Measurements from ENCODE around the gene TMEM98. TPM values are rescaled to one million over a fixed set of nuclear protein-coding genes. Genes with fewer than 3 reads are reported as not detected.
"Not testable (repeated sequence)": the region's sequence is repeated elsewhere in the genome, so short reads cannot be mapped to it uniquely, and the experiment has no call there.

TMEM98 gene
- total and polyA plus RNA-seq, 9 of the 15 experiments (the other 6 are each of a cell fraction or from before 2014, with no cell fraction given): 33.5 to 164 (median 84.7) TPM

GRCh38 chr17:32981611-32982010, 53.7 kb downstream of the TMEM98 start:
- H3K9ac ChIP-seq (ENCODE audit: insufficient read depth in 1 of 2, low read depth in 2 of 2, low read length in 2 of 2); H2AFZ ChIP-seq (ENCODE audit: low read depth, low read length); BruUV-seq (replicated peaks); H3K27ac ChIP-seq (ENCODE audit: extremely low read depth, low read depth, low read length); intact Hi-C loops (cut with micrococcal nuclease); H3K79me2 ChIP-seq (ENCODE audit: control insufficient read depth, insufficient read depth, low read length); in situ Hi-C loops (cut with MboI); H3K4me2 ChIP-seq (ENCODE audit: insufficient read depth, low read length); ATAC-seq; H3K36me3 ChIP-seq (ENCODE audit: control insufficient read depth, insufficient read depth, low read length); H3K9me1 ChIP-seq (ENCODE audit: control insufficient read depth, insufficient read depth, low read length); CTCF ChIA-PET (ENCODE audit: low intra/inter-chr PET ratio); H3K4me3 ChIP-seq; H3K9me3 ChIP-seq (replicated peaks; ENCODE audit: control insufficient read depth, insufficient read depth, low read depth, low read length); H3K4me1 ChIP-seq (replicated peaks in 1 of 2; ENCODE audit: control insufficient read depth in 2 of 2, insufficient read depth in 2 of 2, low read length in 2 of 2); H4K20me1 ChIP-seq (replicated peaks; ENCODE audit: control insufficient read depth, insufficient read depth, low read length); FAIRE-seq; H3K27me3 ChIP-seq (ENCODE audit: control insufficient read depth in 2 of 2, insufficient read depth in 2 of 2, low read length in 2 of 2); DNase-seq (ENCODE audit: extremely low read depth in 1 of 4, low spot score in 3 of 4); POLR2A ChIA-PET; TF ChIP-seq CEBPG (CRISPR knock-in tag; IDR thresholded peaks at IDR 0.05); ATF3 (CRISPR knock-in tag; conservative IDR thresholded peaks at IDR 0.05): not testable (repeated sequence)
- 49% methylated on average over 3 of the region's 3 CpGs for WGBS (ENCODE audit: insufficient coverage, low coverage, missing lambda C conversion rate)
- TF ChIP-seq CBX5 (IDR thresholded peaks at IDR 0.05; ENCODE audit: borderline replicate concordance, low read depth): peak; percentile 82
- peak; percentile 11 to 33; a peak in 1 of 4 replicates for TF ChIP-seq CEBPG (tag; conservative IDR thresholded peaks at IDR 0.05 in 1 of 2, IDR thresholded peaks at IDR 0.05 in 1 of 2)
- peak; percentile 29; the same call in 1 of the 2 replicates for TF ChIP-seq CBX1 (IDR thresholded peaks at IDR 0.05; ENCODE audit: low read depth)
- TF ChIP-seq CBX3 (IDR thresholded peaks at IDR 0.05; ENCODE audit: borderline replicate concordance in 1 of 2, low read length in 2 of 2): peak in 1 of 2 experiments; percentile 72; a peak in 1 of 3 replicates
- TF ChIP-seq XRCC3 (IDR thresholded peaks at IDR 0.05): 0 out of 2 replicates have a peak, but pooled peaks have one; percentile 40
- TF ChIP-seq CEBPB (tag; IDR thresholded peaks at IDR 0.05): peak; percentile 29
- TF ChIP-seq ZFP36 (IDR thresholded peaks at IDR 0.05; ENCODE audit: low read depth, low read length, partially characterized antibody): peak; percentile 91
- peak; percentile 50 to 65; a peak in 3 of 4 replicates for TF ChIP-seq TRIM24 (IDR thresholded peaks at IDR 0.05)
- TF ChIP-seq CEBPZ (IDR thresholded peaks at IDR 0.05; ENCODE audit: borderline replicate concordance, low read depth, low read length): peak; percentile 70
- peak; percentile 88 for TF ChIP-seq NFIC (IDR thresholded peaks at IDR 0.05)
- peak; percentile 28; the same call in 1 of the 2 replicates for TF ChIP-seq ATF3 (IDR thresholded peaks at IDR 0.05)
- peak; percentile 90 for TF ChIP-seq TRIM28 (IDR thresholded peaks at IDR 0.05)

All from K562 (cell line).